GM23338 (cell line): Measurements from ENCODE around the gene ANKS1B. TPM values are rescaled to one million over a fixed set of nuclear protein-coding genes. Genes with fewer than 3 reads are reported as not detected.

Source experiments
- ATAC-seq: fragments of 200-7000 bp; cut with Tn5 transposase; 3 replicates; pipeline ENCODE4 v1.9.1; 2020
- DNase-seq: peaks from one replicate; pipeline ENCODE4 v3.0.0-alpha.2; 2015; ENCODE audit warnings: low spot score
- H2AFZ ChIP-seq: fragments of 200-600 bp; sonication (generic); 2 replicates; pipeline ENCODE4 v1.8.0; 2016; ENCODE audit warnings: antibody characterized with exemption, mild to moderate bottlenecking, moderate library complexity
- H3F3A ChIP-seq: fragments of 200-600 bp; sonication (generic); replicated peaks from 2 replicates; pipeline ENCODE4 v1.8.0; 2017; ENCODE audit warnings: antibody characterized with exemption, mixed run types, low read depth
- H3K27ac ChIP-seq: fragments of 200-600 bp; sonication (generic); 2 replicates; pipeline ENCODE4 v1.6.1; 2016; ENCODE audit warnings: low read depth
- H3K27me3 ChIP-seq: fragments of 200-600 bp; sonication (generic); 2 replicates; pipeline ENCODE4 v1.8.0; 2016; ENCODE audit warnings: mild to moderate bottlenecking, mixed run types, moderate library complexity; ENCODE audit not compliant: insufficient read depth
- H3K36me3 ChIP-seq: fragments of 200-600 bp; sonication (generic); 2 replicates; pipeline ENCODE4 v1.8.0; 2016; ENCODE audit warnings: mild to moderate bottlenecking; ENCODE audit not compliant: insufficient read depth
- H3K4me1 ChIP-seq: fragments of 200-600 bp; sonication (generic); 2 replicates; pipeline ENCODE4 v1.8.0; 2016; ENCODE audit warnings: mild to moderate bottlenecking, moderate library complexity; ENCODE audit not compliant: insufficient read depth
- H3K4me2 ChIP-seq: fragments of 200-600 bp; sonication (generic); 2 replicates; pipeline ENCODE4 v1.7.1; 2017; ENCODE audit warnings: mixed run types
- H3K4me3 ChIP-seq: fragments of 200-600 bp; sonication (generic); 2 replicates; pipeline ENCODE4 v1.6.1; 2016; ENCODE audit warnings: mixed run types
- H3K79me2 ChIP-seq: fragments of 200-600 bp; sonication (generic); replicated peaks from 2 replicates; pipeline ENCODE4 v1.8.0; 2017; ENCODE audit warnings: mild to moderate bottlenecking; ENCODE audit not compliant: insufficient read depth
- H3K9me2 ChIP-seq: fragments of 200-600 bp; sonication (generic); 2 replicates; pipeline ENCODE4 v1.8.0; 2017; ENCODE audit not compliant: insufficient read depth
- H4K20me1 ChIP-seq: fragments of 200-600 bp; sonication (generic); replicated peaks from 2 replicates; pipeline ENCODE4 v1.8.0; 2017; ENCODE audit warnings: mild to moderate bottlenecking; ENCODE audit not compliant: insufficient read depth
- H3K27ac Mint-ChIP-seq: 2 replicates; pipeline ENCODE4 v1.8.0; 2020; ENCODE audit warnings: inconsistent platforms, mild to moderate bottlenecking, moderate library complexity, mixed read lengths
- H3K27me3 Mint-ChIP-seq: 3 replicates; pipeline ENCODE4 v1.8.0; 2022; ENCODE audit warnings: low read depth, mild to moderate bottlenecking, moderate library complexity, mixed read lengths, inconsistent platforms; ENCODE audit not compliant: insufficient read depth, poor library complexity
- H3K36me3 Mint-ChIP-seq: 3 replicates; pipeline ENCODE4 v1.8.0; 2021; ENCODE audit warnings: low read depth, mild to moderate bottlenecking, inconsistent platforms, moderate library complexity, mixed read lengths
- H3K4me1 Mint-ChIP-seq: 3 replicates; pipeline ENCODE4 v1.8.0; 2020; ENCODE audit warnings: mild to moderate bottlenecking, inconsistent platforms, mixed read lengths
- H3K4me3 Mint-ChIP-seq: 3 replicates; pipeline ENCODE4 v1.8.0; 2021; ENCODE audit warnings: moderate library complexity, mild to moderate bottlenecking, inconsistent platforms, mixed read lengths
- H3K9me3 Mint-ChIP-seq: 3 replicates; pipeline ENCODE4 v1.8.0; 2020; ENCODE audit warnings: moderate library complexity, mild to moderate bottlenecking, inconsistent platforms, mixed read lengths
- CREB1 ChIP-seq: fragments of 250-450 bp; sonication (Bioruptor Pico); IDR thresholded peaks from 2 replicates; pipeline ENCODE4 v1.5.0; 2020; ENCODE audit warnings: low read depth, mild to moderate bottlenecking, moderate library complexity
- EZH2 ChIP-seq: fragments of 200-600 bp; sonication (generic); IDR thresholded peaks from one replicate; pipeline ENCODE4 v1.8.0; 2017; ENCODE audit warnings: antibody characterized with exemption, mild to moderate bottlenecking, low read depth; ENCODE audit not compliant: unreplicated experiment
- EZH2phosphoT487 ChIP-seq: fragments of 200-600 bp; sonication (generic); IDR thresholded peaks from one replicate; pipeline ENCODE4 v1.8.1; 2018; ENCODE audit warnings: antibody characterized with exemption; ENCODE audit not compliant: unreplicated experiment
- JUNB ChIP-seq: IDR thresholded peaks from one replicate; pipeline ENCODE4 v1.6.1; 2016; ENCODE audit warnings: antibody characterized with exemption; ENCODE audit not compliant: unreplicated experiment
- NANOG ChIP-seq: IDR thresholded peaks from 2 replicates; pipeline ENCODE4 v1.6.1; 2016; ENCODE audit warnings: antibody characterized with exemption, borderline replicate concordance
- POLR2AphosphoS5 ChIP-seq: IDR thresholded peaks from 2 replicates; pipeline ENCODE4 v1.6.1; 2016; ENCODE audit warnings: antibody characterized with exemption, low read depth
- STAT1 ChIP-seq: IDR thresholded peaks from one replicate; pipeline ENCODE4 v1.6.1; 2016; ENCODE audit warnings: antibody characterized with exemption; ENCODE audit not compliant: unreplicated experiment
- ZNF114 ChIP-seq: fragments of 250-450 bp; sonication (Bioruptor Pico); IDR thresholded peaks from 2 replicates; pipeline ENCODE4 v1.5.0; 2020; ENCODE audit warnings: mild to moderate bottlenecking, moderate library complexity
- ZNF331 ChIP-seq: fragments of 250-450 bp; sonication (Bioruptor Pico); IDR thresholded peaks from 2 replicates; pipeline ENCODE4 v1.5.0; 2020; ENCODE audit warnings: low read depth, mild to moderate bottlenecking, moderate library complexity
- polyA plus RNA-seq: library from polyadenylated mRNA; unstranded; fragments of >200 nt; fragmentation: Nextera tagmentation; extraction: Ambion mirVana; gene quantifications from 2 replicates; pipeline ENCODE4 v1.2.1, GENCODE V29; 2016
- total RNA-seq: library from RNA; depleted of rRNA; stranded (reverse); fragments of >200 nt; shearing (Covaris generic); gene quantifications from 2 replicates; pipeline ENCODE4 v1.2.3, GENCODE V29; 2014
- TF ChIP-seq, protein P1 (sequence below): fragments of 250-450 bp; sonication (Bioruptor Pico); IDR thresholded peaks from 2 replicates; pipeline ENCODE4 v1.5.0; 2020; ENCODE audit warnings: mild to moderate bottlenecking, moderate library complexity
- TF ChIP-seq, protein P2 (sequence below): IDR thresholded peaks from 2 replicates; pipeline ENCODE4 v1.6.1; 2016; ENCODE audit warnings: antibody characterized with exemption
- TF ChIP-seq, protein P3 (sequence below), 2 experiments: fragments of 200-600 bp in 1 of 2; sonication (generic) in 1 of 2; conservative IDR thresholded peaks; 2 replicates each; pipeline versions ENCODE4 v1.5.1 to v1.6.1; 2016 to 2017; ENCODE audit warnings: antibody characterized with exemption in 2 of 2, low read depth in 2 of 2, mild to moderate bottlenecking in 2 of 2, moderate library complexity in 1 of 2
- TF ChIP-seq, protein P4 (sequence below): IDR thresholded peaks from one replicate; pipeline ENCODE4 v1.6.1; 2018; ENCODE audit warnings: antibody characterized with exemption; ENCODE audit not compliant: unreplicated experiment

ANKS1B gene
- total and polyA plus RNA-seq, 2 experiments from 2014 or later = 4.3 to 5.8 TPM

DNA sequence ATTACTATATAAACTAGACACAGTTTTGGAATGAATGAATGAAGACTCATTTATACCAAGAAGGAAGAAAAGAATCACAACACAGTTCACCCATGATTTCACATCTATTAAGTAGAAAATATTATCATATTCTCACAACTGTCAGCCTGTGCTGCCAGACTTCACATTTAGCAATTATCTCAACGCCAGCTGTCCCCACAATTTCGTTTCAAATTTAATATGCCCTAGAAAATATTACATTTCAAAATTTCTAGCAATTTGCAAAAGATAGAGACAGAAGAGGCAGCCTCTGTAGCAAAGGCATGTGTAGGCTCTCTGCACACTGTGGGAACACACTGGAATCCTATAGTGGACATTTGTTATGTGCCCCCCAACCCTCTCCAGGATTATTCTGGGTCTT is 83.6 kb downstream of the ANKS1B start:
- no peaks in the 10 kb centered on the region for H3K36me3 ChIP-seq
- H3K27ac Mint-ChIP-seq = no peak overlapping the region
- no peaks in the 10 kb centered on the region for H4K20me1 ChIP-seq
- no peak for DNase-seq
- no peak overlapping the region for H3K4me3 ChIP-seq
- H3K36me3 Mint-ChIP-seq = no peaks in the 10 kb centered on the region
- no peaks in the 10 kb centered on the region for H3F3A ChIP-seq
- H3K4me3 Mint-ChIP-seq = no peak overlapping the region
- no peaks in the 10 kb centered on the region for H3K27me3 ChIP-seq
- no peak for ATAC-seq
- no peak overlapping the region for H3K4me2 ChIP-seq
- H3K4me1 ChIP-seq = no peaks in the 10 kb centered on the region
- no peaks in the 10 kb centered on the region for H3K27me3 Mint-ChIP-seq
- H2AFZ ChIP-seq = no peak overlapping the region
- no peaks in the 10 kb centered on the region for H3K4me1 Mint-ChIP-seq
- no peak overlapping the region for H3K27ac ChIP-seq
- H3K9me2 ChIP-seq = 0 out of 2 replicates have a peak, but pooled peaks cover 5% of the 10 kb centered on the region
- no peaks in the 10 kb centered on the region for H3K9me3 Mint-ChIP-seq
- TF ChIP-seq CREB1 (CRISPR knock-in tag) = no peak
- no peak for TF ChIP-seq ZNF331 (CRISPR knock-in tag)
- TF ChIP-seq POLR2AphosphoS5 = no peak
- TF ChIP-seq, protein P1, sequence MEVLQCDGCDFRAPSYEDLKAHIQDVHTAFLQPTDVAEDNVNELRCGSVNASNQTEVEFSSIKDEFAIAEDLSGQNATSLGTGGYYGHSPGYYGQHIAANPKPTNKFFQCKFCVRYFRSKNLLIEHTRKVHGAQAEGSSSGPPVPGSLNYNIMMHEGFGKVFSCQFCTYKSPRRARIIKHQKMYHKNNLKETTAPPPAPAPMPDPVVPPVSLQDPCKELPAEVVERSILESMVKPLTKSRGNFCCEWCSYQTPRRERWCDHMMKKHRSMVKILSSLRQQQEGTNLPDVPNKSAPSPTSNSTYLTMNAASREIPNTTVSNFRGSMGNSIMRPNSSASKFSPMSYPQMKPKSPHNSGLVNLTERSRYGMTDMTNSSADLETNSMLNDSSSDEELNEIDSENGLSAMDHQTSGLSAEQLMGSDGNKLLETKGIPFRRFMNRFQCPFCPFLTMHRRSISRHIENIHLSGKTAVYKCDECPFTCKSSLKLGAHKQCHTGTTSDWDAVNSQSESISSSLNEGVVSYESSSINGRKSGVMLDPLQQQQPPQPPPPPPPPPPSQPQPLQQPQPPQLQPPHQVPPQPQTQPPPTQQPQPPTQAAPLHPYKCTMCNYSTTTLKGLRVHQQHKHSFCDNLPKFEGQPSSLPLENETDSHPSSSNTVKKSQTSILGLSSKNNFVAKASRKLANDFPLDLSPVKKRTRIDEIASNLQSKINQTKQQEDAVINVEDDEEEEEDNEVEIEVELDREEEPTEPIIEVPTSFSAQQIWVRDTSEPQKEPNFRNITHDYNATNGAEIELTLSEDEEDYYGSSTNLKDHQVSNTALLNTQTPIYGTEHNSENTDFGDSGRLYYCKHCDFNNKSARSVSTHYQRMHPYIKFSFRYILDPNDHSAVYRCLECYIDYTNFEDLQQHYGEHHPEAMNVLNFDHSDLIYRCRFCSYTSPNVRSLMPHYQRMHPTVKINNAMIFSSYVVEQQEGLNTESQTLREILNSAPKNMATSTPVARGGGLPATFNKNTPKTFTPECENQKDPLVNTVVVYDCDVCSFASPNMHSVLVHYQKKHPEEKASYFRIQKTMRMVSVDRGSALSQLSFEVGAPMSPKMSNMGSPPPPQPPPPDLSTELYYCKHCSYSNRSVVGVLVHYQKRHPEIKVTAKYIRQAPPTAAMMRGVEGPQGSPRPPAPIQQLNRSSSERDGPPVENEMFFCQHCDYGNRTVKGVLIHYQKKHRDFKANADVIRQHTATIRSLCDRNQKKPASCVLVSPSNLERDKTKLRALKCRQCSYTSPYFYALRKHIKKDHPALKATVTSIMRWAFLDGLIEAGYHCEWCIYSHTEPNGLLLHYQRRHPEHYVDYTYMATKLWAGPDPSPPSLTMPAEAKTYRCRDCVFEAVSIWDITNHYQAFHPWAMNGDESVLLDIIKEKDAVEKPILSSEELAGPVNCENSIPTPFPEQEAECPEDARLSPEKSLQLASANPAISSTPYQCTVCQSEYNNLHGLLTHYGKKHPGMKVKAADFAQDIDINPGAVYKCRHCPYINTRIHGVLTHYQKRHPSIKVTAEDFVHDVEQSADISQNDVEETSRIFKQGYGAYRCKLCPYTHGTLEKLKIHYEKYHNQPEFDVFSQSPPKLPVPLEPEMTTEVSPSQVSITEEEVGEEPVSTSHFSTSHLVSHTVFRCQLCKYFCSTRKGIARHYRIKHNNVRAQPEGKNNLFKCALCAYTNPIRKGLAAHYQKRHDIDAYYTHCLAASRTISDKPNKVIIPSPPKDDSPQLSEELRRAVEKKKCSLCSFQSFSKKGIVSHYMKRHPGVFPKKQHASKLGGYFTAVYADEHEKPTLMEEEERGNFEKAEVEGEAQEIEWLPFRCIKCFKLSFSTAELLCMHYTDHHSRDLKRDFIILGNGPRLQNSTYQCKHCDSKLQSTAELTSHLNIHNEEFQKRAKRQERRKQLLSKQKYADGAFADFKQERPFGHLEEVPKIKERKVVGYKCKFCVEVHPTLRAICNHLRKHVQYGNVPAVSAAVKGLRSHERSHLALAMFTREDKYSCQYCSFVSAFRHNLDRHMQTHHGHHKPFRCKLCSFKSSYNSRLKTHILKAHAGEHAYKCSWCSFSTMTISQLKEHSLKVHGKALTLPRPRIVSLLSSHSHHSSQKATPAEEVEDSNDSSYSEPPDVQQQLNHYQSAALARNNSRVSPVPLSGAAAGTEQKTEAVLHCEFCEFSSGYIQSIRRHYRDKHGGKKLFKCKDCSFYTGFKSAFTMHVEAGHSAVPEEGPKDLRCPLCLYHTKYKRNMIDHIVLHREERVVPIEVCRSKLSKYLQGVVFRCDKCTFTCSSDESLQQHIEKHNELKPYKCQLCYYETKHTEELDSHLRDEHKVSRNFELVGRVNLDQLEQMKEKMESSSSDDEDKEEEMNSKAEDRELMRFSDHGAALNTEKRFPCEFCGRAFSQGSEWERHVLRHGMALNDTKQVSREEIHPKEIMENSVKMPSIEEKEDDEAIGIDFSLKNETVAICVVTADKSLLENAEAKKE (CRISPR knock-in tag) = no peak
- TF ChIP-seq NANOG = no peak
- no peak for TF ChIP-seq EZH2
- TF ChIP-seq EZH2phosphoT487 = no peak
- no peak for TF ChIP-seq JUNB
- TF ChIP-seq, protein P2, sequence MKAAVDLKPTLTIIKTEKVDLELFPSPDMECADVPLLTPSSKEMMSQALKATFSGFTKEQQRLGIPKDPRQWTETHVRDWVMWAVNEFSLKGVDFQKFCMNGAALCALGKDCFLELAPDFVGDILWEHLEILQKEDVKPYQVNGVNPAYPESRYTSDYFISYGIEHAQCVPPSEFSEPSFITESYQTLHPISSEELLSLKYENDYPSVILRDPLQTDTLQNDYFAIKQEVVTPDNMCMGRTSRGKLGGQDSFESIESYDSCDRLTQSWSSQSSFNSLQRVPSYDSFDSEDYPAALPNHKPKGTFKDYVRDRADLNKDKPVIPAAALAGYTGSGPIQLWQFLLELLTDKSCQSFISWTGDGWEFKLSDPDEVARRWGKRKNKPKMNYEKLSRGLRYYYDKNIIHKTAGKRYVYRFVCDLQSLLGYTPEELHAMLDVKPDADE = no peak
- TF ChIP-seq ZNF114 (CRISPR knock-in tag) = no peak
- TF ChIP-seq, protein P3, sequence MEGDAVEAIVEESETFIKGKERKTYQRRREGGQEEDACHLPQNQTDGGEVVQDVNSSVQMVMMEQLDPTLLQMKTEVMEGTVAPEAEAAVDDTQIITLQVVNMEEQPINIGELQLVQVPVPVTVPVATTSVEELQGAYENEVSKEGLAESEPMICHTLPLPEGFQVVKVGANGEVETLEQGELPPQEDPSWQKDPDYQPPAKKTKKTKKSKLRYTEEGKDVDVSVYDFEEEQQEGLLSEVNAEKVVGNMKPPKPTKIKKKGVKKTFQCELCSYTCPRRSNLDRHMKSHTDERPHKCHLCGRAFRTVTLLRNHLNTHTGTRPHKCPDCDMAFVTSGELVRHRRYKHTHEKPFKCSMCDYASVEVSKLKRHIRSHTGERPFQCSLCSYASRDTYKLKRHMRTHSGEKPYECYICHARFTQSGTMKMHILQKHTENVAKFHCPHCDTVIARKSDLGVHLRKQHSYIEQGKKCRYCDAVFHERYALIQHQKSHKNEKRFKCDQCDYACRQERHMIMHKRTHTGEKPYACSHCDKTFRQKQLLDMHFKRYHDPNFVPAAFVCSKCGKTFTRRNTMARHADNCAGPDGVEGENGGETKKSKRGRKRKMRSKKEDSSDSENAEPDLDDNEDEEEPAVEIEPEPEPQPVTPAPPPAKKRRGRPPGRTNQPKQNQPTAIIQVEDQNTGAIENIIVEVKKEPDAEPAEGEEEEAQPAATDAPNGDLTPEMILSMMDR (conservative IDR thresholded peaks at IDR 0.05; ENCODE audit: low read depth in 2 of 2) = no peak
- TF ChIP-seq, protein P4, sequence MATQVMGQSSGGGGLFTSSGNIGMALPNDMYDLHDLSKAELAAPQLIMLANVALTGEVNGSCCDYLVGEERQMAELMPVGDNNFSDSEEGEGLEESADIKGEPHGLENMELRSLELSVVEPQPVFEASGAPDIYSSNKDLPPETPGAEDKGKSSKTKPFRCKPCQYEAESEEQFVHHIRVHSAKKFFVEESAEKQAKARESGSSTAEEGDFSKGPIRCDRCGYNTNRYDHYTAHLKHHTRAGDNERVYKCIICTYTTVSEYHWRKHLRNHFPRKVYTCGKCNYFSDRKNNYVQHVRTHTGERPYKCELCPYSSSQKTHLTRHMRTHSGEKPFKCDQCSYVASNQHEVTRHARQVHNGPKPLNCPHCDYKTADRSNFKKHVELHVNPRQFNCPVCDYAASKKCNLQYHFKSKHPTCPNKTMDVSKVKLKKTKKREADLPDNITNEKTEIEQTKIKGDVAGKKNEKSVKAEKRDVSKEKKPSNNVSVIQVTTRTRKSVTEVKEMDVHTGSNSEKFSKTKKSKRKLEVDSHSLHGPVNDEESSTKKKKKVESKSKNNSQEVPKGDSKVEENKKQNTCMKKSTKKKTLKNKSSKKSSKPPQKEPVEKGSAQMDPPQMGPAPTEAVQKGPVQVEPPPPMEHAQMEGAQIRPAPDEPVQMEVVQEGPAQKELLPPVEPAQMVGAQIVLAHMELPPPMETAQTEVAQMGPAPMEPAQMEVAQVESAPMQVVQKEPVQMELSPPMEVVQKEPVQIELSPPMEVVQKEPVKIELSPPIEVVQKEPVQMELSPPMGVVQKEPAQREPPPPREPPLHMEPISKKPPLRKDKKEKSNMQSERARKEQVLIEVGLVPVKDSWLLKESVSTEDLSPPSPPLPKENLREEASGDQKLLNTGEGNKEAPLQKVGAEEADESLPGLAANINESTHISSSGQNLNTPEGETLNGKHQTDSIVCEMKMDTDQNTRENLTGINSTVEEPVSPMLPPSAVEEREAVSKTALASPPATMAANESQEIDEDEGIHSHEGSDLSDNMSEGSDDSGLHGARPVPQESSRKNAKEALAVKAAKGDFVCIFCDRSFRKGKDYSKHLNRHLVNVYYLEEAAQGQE = no peak
- TF ChIP-seq STAT1 = no peak
- no peaks in the 10 kb centered on the region for H3K79me2 ChIP-seq
